Adrenal gland (tissue), 5 donors: ENCODE results near the gene ENDOV.

Experiments used
- CTCF ChIP-seq, 6 experiments: fragments of 450-650 bp in 4 of 6; fragments of 200-600 bp in 2 of 6; sonication (generic) in 1 of 6; IDR thresholded peaks; 1 replicate in 5 of 6; 2 replicates in 1 of 6; pipeline versions ENCODE4 v1.5.1 to v1.8.0; 2016 to 2021; ENCODE audit warnings: antibody characterized with exemption in 6 of 6, mild to moderate bottlenecking in 2 of 6, moderate library complexity in 1 of 6
- POLR2A ChIP-seq, 2 donors: fragments of 450-650 bp; IDR thresholded peaks; one replicate each; pipeline ENCODE4 v1.6.1; 2017; ENCODE audit warnings: antibody characterized with exemption in 2 of 2, mild to moderate bottlenecking in 2 of 2, moderate library complexity in 1 of 2
- donor health status: DM: no; HTN: no; CAD: no.

- TF ChIP-seq CTCF (IDR thresholded peaks at IDR 0.05) = no peak
- TF ChIP-seq POLR2A (IDR thresholded peaks at IDR 0.05) = no peak
Measured at GRCh38 chr17:80376531-80376930, 38.4 kb upstream of the ENDOV start.
